Stimulated activated naive CD8-positive, alpha-beta T cell treated with anti-CD3 and anti-CD28 coated beads, Interleukin-15, Interleukin-2, amounts not matched to agents 100 ng/mL and 50 ng/mL, for 24 hours (primary cell): ENCODE data around the gene ATF6.

Experiments
- H3K27ac Mint-ChIP-seq: one replicate; pipeline ENCODE4 v1.8.0; 2021; ENCODE audit warnings: mild to moderate bottlenecking, mixed read lengths
- H3K27me3 Mint-ChIP-seq: one replicate; pipeline ENCODE4 v1.8.0; 2021; ENCODE audit warnings: mixed read lengths
- H3K36me3 Mint-ChIP-seq: one replicate; pipeline ENCODE4 v1.8.0; 2021; ENCODE audit warnings: low read depth, mixed read lengths
- H3K4me1 Mint-ChIP-seq: one replicate; pipeline ENCODE4 v1.8.0; 2021; ENCODE audit warnings: low read depth, mixed read lengths
- H3K4me3 Mint-ChIP-seq: one replicate; pipeline ENCODE4 v1.8.0; 2021; ENCODE audit warnings: mild to moderate bottlenecking, mixed read lengths
- H3K9me3 Mint-ChIP-seq: one replicate; pipeline ENCODE4 v1.8.0; 2021; ENCODE audit warnings: mixed read lengths

The ATF6 gene

DNA sequence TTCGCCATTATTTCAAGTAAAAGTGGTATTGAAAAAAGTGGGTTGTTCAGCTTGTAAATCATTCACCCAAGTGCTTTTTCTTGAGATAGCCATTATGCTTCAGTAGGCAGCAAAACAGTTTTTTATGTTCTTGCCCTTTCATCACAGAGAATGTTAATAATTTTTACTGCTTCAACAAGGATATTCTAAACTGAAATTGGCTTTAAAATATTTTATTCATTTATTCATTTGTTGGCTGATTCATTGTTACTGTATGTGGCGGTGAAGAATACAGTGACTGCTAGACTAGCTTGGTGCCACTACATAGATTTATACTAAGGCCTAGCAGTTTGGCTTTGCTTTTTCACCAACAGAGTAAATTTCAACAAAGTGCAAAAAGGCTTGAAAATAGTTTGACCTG lies 136.1 kb downstream of the ATF6 start:
- Mint-ChIP-seq H3K4me1 (peaks cover 11% of the 10 kb centered on the region), H3K27me3 (no peaks in the 10 kb centered on the region), H3K36me3 (peaks cover 4% of the 10 kb centered on the region), H3K9me3 (no peaks in the 10 kb centered on the region), H3K27ac (no peak overlapping the region), H3K4me3 (no peak overlapping the region)

DNA sequence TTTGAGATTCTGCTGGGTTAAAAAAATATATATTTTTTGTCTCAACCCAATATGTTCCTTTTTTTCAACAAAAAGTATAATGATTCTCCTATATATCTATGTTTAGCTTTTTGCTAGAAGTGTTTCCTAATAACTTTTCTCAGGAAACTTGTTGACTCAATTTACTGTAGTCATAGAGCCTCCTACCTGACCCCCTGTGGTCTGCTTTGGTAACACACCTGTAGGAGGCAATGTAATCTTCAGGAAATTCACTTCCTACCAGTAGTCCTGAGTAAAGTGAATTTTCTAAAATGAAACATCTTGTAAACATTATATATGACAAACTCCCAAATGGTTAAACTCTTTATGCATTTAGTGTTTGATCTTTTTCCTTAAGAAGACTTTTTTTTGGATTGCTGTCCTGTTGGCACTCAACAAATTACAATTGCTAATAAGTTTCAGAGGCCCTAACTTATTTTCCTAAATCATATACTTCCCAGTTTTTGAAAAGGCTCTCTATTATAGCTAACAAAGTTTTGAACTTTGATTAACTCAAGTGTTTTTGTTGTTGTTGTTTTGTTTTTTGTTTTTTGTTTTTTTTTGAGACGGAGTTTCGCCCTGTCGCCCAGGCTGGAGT lies 139.3 kb downstream of the ATF6 start:
- no peaks in the 10 kb centered on the region for H3K27me3 Mint-ChIP-seq
- no peaks in the 10 kb centered on the region for H3K9me3 Mint-ChIP-seq
- H3K4me3 Mint-ChIP-seq: no peak overlapping the region
- no peak overlapping the region for H3K27ac Mint-ChIP-seq
- peaks cover 4% of the 10 kb centered on the region for H3K36me3 Mint-ChIP-seq
- peaks cover 19% of the 10 kb centered on the region for H3K4me1 Mint-ChIP-seq

DNA sequence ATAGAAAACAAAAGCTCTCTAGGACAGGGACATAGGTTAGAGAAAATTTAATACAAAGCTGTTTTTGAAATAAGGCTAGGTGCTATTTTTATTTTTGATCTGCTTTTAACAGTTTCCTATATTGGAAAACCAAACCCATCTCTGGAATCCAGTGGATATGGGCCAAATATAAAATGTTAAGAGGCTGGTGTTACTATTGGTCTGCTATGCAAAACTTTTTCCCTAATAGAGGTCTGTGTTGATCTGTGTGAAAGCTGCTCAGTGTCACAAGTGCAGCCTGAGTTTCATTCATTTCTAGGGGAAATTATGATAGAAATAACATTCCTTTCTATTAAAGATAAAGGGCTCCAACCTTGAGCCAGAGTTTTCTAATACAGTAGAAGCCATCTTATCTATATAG lies 141.1 kb downstream of the ATF6 start:
- H3K36me3 Mint-ChIP-seq: peaks cover 8% of the 10 kb centered on the region
- no peaks in the 10 kb centered on the region for H3K27me3 Mint-ChIP-seq
- no peak overlapping the region for H3K27ac Mint-ChIP-seq
- peaks cover 26% of the 10 kb centered on the region for H3K4me1 Mint-ChIP-seq
- no peaks in the 10 kb centered on the region for H3K9me3 Mint-ChIP-seq
- H3K4me3 Mint-ChIP-seq: no peak overlapping the region

DNA sequence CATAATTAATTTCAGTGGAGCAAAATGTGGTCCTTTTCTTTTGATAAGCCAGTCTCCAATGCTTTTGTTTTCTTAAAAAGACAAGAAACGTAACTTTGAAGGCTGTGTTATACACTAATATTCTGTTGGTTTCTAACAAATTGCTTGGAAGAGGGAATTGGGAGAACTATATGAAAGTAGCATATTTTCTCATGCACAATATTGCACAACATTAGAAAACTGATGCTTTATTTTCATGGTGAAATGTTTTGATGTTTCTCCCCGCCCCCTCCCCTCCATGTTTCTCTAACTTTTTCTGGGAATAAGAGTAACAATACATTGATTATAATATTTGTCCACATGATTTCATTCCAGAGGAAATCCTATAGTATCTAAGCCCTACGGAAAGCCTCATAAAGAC lies 142.1 kb downstream of the ATF6 start:
- no peak overlapping the region for H3K4me3 Mint-ChIP-seq

DNA sequence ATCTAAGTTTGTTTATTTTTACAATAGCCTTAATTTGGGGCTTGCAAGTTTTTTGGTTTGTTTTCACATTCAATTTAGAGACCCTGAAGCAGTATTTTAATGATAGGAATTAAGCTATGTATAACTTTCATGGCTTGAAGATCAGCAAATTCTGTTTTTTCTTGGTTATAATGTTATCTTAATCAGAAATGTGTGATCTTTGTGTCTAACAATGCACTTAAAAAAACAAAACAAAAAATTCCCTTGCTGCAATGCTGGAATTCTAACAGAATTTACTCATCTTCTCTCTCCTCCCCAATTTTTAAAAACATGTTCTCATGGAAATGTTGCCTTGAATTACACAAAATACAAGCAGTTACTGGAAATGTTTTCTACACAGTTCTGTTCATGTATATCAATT lies 144.5 kb downstream of the ATF6 start:
- peaks cover 16% of the 10 kb centered on the region for H3K4me1 Mint-ChIP-seq
- no peaks in the 10 kb centered on the region for H3K9me3 Mint-ChIP-seq
- H3K27ac Mint-ChIP-seq: no peak overlapping the region
- H3K4me3 Mint-ChIP-seq: no peak overlapping the region
- H3K27me3 Mint-ChIP-seq: no peaks in the 10 kb centered on the region
- peaks cover 17% of the 10 kb centered on the region for H3K36me3 Mint-ChIP-seq

More for the DNA sequence above, 142.1 kb downstream of the ATF6 start:
- Mint-ChIP-seq H3K9me3 (no peaks in the 10 kb centered on the region), H3K27ac (no peak overlapping the region), H3K36me3 (peaks cover 17% of the 10 kb centered on the region), H3K27me3 (no peaks in the 10 kb centered on the region), H3K4me1 (peaks cover 26% of the 10 kb centered on the region)

GRCh38 chr1:161913482-161914140 lies 147.5 kb downstream of the ATF6 start:
- Mint-ChIP-seq H3K4me3 (no peak overlapping the region), H3K9me3 (no peaks in the 10 kb centered on the region), H3K36me3 (peaks cover 17% of the 10 kb centered on the region), H3K27me3 (no peaks in the 10 kb centered on the region), H3K4me1 (peaks cover 20% of the 10 kb centered on the region), H3K27ac (no peak overlapping the region)

GRCh38 chr1:161914595-161914994 lies 148.5 kb downstream of the ATF6 start:
- Mint-ChIP-seq H3K4me3 (no peak overlapping the region), H3K27ac (no peak overlapping the region), H3K27me3 (no peaks in the 10 kb centered on the region), H3K9me3 (no peaks in the 10 kb centered on the region), H3K36me3 (peaks cover 22% of the 10 kb centered on the region), H3K4me1 (peaks cover 29% of the 10 kb centered on the region)

DNA sequence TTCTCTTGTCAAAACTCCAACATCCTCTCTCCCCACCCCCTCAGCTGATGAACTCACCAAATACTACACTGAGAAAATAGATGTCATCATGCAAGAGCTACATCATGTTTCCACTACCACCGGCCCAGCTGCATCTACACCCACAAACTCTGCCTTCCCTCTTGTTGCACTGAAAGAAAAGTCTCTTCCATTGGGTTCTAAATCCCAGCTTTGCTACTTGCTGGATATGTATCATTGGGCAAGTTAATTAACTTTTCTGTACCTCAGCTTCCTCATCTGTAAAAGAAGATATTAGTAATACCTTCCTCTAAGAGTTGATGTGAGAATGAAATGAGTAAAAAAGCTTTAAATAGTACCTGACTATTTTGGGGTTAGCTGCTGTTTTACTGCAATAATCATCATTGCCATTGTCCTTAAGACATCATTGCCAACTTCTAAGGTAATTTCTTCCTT lies 149.0 kb downstream of the ATF6 start:
- no peaks in the 10 kb centered on the region for H3K27me3 Mint-ChIP-seq
- peaks cover 25% of the 10 kb centered on the region for H3K36me3 Mint-ChIP-seq
- peaks cover 28% of the 10 kb centered on the region for H3K4me1 Mint-ChIP-seq
- no peak overlapping the region for H3K4me3 Mint-ChIP-seq
- no peak overlapping the region for H3K27ac Mint-ChIP-seq
- no peaks in the 10 kb centered on the region for H3K9me3 Mint-ChIP-seq

DNA sequence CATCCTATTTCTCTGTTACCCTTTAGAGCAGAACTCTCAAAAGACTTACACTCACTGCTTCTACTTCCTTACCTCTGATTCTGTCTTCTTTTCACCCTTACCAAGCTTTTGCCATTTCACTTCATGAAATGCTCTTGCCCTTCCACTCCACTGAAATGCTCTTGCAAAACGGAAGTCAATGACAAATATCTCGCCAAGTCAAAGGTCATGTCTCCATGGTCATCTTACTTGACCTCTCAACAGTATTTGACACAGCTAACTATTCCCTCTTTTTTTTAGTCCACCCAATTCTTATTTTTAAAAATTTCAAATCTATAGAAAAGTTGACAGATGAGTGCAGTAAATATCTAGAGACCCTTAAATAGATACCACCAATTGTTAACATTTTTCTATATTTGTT lies 149.9 kb downstream of the ATF6 start:
- Mint-ChIP-seq H3K4me1 (peaks cover 21% of the 10 kb centered on the region), H3K27me3 (no peaks in the 10 kb centered on the region), H3K27ac (no peak overlapping the region), H3K36me3 (peaks cover 28% of the 10 kb centered on the region), H3K4me3 (no peak overlapping the region), H3K9me3 (no peaks in the 10 kb centered on the region)

DNA sequence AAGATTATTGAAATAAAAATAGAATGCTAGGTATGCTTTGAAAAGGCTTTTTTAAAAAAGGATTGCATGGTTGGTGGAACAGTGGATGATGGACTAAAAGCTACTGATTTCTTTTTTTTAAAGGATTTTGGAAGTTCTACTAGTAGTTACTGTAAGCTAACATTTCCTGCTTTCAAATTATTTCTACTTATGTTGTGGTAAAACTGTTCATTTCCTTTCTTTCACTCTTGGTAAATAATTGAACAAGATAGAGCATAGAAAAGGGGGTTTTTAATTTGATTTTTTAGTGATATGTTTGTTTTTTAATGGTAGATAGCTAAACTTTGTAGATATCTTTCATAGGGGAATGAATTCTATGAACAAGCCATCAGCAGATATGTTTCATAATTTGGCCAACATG lies 153.1 kb downstream of the ATF6 start:
- H3K36me3 Mint-ChIP-seq: peaks cover 34% of the 10 kb centered on the region
- H3K27me3 Mint-ChIP-seq: no peaks in the 10 kb centered on the region
- no peak overlapping the region for H3K4me3 Mint-ChIP-seq
- H3K4me1 Mint-ChIP-seq: peaks cover 18% of the 10 kb centered on the region
- H3K27ac Mint-ChIP-seq: no peak overlapping the region
- peaks cover 7% of the 10 kb centered on the region for H3K9me3 Mint-ChIP-seq

GRCh38 chr1:161921491-161921890 lies 155.4 kb downstream of the ATF6 start:
- Mint-ChIP-seq H3K36me3 (peaks cover 47% of the 10 kb centered on the region), H3K27ac (no peak overlapping the region), H3K4me1 (peaks cover 18% of the 10 kb centered on the region), H3K9me3 (peaks cover 7% of the 10 kb centered on the region), H3K4me3 (no peak overlapping the region), H3K27me3 (no peaks in the 10 kb centered on the region)

- Mint-ChIP-seq H3K9me3 (peaks cover 7% of the 10 kb centered on the region), H3K36me3 (peaks cover 49% of the 10 kb centered on the region), H3K4me1 (peaks cover 18% of the 10 kb centered on the region), H3K27me3 (no peaks in the 10 kb centered on the region), H3K4me3 (no peak overlapping the region), H3K27ac (no peak overlapping the region)
Observed at GRCh38 chr1:161921990-161922389, 155.9 kb downstream of the ATF6 start.

- H3K27ac Mint-ChIP-seq: no peak overlapping the region
- no peak overlapping the region for H3K4me3 Mint-ChIP-seq
- H3K27me3 Mint-ChIP-seq: no peaks in the 10 kb centered on the region
- peaks cover 11% of the 10 kb centered on the region for H3K4me1 Mint-ChIP-seq
- H3K36me3 Mint-ChIP-seq: peaks cover 42% of the 10 kb centered on the region
- no peaks in the 10 kb centered on the region for H3K9me3 Mint-ChIP-seq
Observed at GRCh38 chr1:161928056-161928455, 161.9 kb downstream of the ATF6 start.

- Mint-ChIP-seq H3K27me3 (no peaks in the 10 kb centered on the region), H3K4me1 (peaks cover 22% of the 10 kb centered on the region), H3K9me3 (no peaks in the 10 kb centered on the region), H3K36me3 (peaks cover 40% of the 10 kb centered on the region), H3K4me3 (no peak overlapping the region), H3K27ac (no peak overlapping the region)
Observed at GRCh38 chr1:161929137-161929536, 163.0 kb downstream of the ATF6 start.

DNA sequence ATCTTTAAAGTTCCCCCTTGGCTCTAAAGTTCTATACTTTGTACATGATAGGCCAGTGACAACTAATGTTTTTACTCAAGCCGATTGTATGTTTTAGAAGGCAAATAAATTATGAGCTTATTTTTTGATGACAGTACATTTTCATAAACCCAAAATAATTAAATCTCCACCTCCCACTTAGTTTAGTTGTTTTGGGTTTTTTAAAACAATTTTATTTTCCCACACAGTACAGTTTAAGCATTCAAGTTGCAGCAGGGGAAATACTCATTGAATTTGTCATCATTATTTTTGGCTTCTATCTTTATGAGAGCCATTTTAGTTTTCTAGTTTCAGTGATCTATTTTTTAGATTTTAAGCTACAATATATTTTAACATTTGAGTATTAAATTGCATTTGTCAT lies 163.9 kb downstream of the ATF6 start:
- no peak overlapping the region for H3K4me3 Mint-ChIP-seq
- H3K9me3 Mint-ChIP-seq: no peaks in the 10 kb centered on the region
- H3K27ac Mint-ChIP-seq: no peak overlapping the region

DNA sequence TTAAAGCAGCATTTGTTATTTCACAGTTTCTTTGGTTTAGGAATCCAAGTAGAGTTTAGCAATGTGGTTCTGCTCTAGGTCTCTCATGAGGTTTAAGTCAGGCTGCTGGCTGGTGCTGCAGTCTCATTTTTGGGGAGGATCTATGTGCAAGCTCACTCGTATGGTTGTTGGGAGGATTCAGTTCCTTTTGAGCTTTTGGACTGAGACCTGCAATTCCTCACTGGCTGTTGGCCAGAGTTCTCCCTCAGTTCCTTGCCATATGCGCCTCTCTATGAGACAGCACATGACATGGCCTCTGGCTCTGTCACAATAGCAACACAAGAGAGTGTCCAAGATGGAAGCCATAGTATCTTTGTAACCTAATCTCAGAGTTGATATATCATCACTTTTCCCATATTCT lies 166.5 kb downstream of the ATF6 start:
- Mint-ChIP-seq H3K27me3 (no peaks in the 10 kb centered on the region), H3K36me3 (peaks cover 35% of the 10 kb centered on the region), H3K4me3 (no peak overlapping the region), H3K4me1 (peaks cover 45% of the 10 kb centered on the region), H3K9me3 (no peaks in the 10 kb centered on the region), H3K27ac (no peak overlapping the region)

More for the DNA sequence above, 163.9 kb downstream of the ATF6 start:
- Mint-ChIP-seq H3K4me1 (peaks cover 31% of the 10 kb centered on the region), H3K36me3 (peaks cover 39% of the 10 kb centered on the region), H3K27me3 (no peaks in the 10 kb centered on the region)
